ENCODE measurements around the gene RXRA.

DNA sequence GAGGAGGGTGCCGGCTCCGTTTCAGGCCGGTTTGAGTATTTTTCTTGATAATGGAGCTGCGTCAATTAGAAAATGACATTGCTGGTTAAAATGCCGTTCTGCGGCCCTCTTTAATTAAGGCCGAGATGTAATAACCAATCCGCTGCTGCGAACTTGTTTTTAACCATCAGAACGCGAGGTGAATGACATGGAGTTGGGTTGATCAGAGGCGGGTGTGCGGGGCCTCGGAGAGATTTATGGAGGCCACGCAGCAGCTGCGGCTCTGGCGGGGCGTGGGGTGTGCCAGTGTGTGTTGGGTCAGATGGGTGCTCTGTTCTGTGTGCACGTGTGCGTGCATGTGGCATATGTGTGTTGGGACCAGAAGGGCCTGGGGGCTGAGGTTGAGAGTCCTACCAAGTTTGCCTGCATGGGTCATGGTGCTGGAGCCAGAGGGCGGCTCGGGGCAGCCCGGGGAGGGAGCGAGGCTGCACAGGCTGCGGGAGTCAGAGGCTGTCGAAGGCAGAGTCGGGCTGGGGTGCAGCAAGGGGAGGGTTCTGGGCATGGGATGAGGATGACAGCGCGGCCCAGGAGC, 25.4 kb downstream of the RXRA start:
- TF ChIP-seq, protein P1, sequence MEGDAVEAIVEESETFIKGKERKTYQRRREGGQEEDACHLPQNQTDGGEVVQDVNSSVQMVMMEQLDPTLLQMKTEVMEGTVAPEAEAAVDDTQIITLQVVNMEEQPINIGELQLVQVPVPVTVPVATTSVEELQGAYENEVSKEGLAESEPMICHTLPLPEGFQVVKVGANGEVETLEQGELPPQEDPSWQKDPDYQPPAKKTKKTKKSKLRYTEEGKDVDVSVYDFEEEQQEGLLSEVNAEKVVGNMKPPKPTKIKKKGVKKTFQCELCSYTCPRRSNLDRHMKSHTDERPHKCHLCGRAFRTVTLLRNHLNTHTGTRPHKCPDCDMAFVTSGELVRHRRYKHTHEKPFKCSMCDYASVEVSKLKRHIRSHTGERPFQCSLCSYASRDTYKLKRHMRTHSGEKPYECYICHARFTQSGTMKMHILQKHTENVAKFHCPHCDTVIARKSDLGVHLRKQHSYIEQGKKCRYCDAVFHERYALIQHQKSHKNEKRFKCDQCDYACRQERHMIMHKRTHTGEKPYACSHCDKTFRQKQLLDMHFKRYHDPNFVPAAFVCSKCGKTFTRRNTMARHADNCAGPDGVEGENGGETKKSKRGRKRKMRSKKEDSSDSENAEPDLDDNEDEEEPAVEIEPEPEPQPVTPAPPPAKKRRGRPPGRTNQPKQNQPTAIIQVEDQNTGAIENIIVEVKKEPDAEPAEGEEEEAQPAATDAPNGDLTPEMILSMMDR (IDR thresholded peaks at IDR 0.05; ENCODE audit: insufficient read depth, low read length) = no peak
- TF ChIP-seq POLR2AphosphoS5 (IDR thresholded peaks at IDR 0.05; ENCODE audit: low read depth) = no peak
- TF ChIP-seq, protein P2, sequence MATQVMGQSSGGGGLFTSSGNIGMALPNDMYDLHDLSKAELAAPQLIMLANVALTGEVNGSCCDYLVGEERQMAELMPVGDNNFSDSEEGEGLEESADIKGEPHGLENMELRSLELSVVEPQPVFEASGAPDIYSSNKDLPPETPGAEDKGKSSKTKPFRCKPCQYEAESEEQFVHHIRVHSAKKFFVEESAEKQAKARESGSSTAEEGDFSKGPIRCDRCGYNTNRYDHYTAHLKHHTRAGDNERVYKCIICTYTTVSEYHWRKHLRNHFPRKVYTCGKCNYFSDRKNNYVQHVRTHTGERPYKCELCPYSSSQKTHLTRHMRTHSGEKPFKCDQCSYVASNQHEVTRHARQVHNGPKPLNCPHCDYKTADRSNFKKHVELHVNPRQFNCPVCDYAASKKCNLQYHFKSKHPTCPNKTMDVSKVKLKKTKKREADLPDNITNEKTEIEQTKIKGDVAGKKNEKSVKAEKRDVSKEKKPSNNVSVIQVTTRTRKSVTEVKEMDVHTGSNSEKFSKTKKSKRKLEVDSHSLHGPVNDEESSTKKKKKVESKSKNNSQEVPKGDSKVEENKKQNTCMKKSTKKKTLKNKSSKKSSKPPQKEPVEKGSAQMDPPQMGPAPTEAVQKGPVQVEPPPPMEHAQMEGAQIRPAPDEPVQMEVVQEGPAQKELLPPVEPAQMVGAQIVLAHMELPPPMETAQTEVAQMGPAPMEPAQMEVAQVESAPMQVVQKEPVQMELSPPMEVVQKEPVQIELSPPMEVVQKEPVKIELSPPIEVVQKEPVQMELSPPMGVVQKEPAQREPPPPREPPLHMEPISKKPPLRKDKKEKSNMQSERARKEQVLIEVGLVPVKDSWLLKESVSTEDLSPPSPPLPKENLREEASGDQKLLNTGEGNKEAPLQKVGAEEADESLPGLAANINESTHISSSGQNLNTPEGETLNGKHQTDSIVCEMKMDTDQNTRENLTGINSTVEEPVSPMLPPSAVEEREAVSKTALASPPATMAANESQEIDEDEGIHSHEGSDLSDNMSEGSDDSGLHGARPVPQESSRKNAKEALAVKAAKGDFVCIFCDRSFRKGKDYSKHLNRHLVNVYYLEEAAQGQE (IDR thresholded peaks at IDR 0.05; ENCODE audit: insufficient replicate concordance, low read depth) = no peak
- no peak for TF ChIP-seq SPI1 (IDR thresholded peaks at IDR 0.05; ENCODE audit: borderline replicate concordance, low read depth)
